SK-N-SH treated with all-trans-retinoic acid at 6 μM for 48 hours (cell line): ENCODE measurements around the gene NRK.

Experiments used
- ATAC-seq: fragments of 200-7000 bp; cut with Tn5 transposase; 3 replicates; pipeline ENCODE4 v1.9.1; 2020; ENCODE audit warnings: mild to moderate bottlenecking, moderate library complexity
- ARNTL ChIP-seq: fragments of 450-650 bp; formaldehyde crosslinking; IDR thresholded peaks from 2 replicates; pipeline ENCODE4 v1.5.0; 2020; ENCODE audit warnings: low read depth, mild to moderate bottlenecking, moderate library complexity, borderline replicate concordance
- BACH2 ChIP-seq: fragments of 250-450 bp; sonication (Bioruptor Pico); IDR thresholded peaks from 2 replicates; pipeline ENCODE4 v1.9.0; 2021; ENCODE audit warnings: mild to moderate bottlenecking, borderline replicate concordance
- CREB5 ChIP-seq: fragments of 250-450 bp; sonication (Bioruptor Pico); IDR thresholded peaks from 2 replicates; pipeline ENCODE4 v1.5.1; 2020; ENCODE audit warnings: low read depth, mild to moderate bottlenecking, moderate library complexity
- CSDC2 ChIP-seq: fragments of 250-450 bp; sonication (Bioruptor Pico); IDR thresholded peaks from 2 replicates; pipeline ENCODE4 v1.5.0; 2020; ENCODE audit warnings: mild to moderate bottlenecking, moderate library complexity
- ESRRG ChIP-seq: fragments of 250-450 bp; sonication (Bioruptor Pico); IDR thresholded peaks from 2 replicates; pipeline ENCODE4 v1.6.1; 2021; ENCODE audit warnings: mild to moderate bottlenecking
- ISL1 ChIP-seq: fragments of 250-450 bp; sonication (Bioruptor Pico); IDR thresholded peaks from 2 replicates; pipeline ENCODE4 v2.1.2; 2022; ENCODE audit warnings: mild to moderate bottlenecking, moderate library complexity
- OSR1 ChIP-seq: fragments of 250-450 bp; sonication (Bioruptor Pico); IDR thresholded peaks from 2 replicates; pipeline ENCODE4 v1.8.0; 2022; ENCODE audit warnings: moderate library complexity, mild to moderate bottlenecking, inconsistent platforms
- PATZ1 ChIP-seq: fragments of 250-450 bp; sonication (Bioruptor Pico); IDR thresholded peaks from 2 replicates; pipeline ENCODE4 v1.8.0; 2020; ENCODE audit warnings: mild to moderate bottlenecking, moderate library complexity, borderline replicate concordance
- POU6F1 ChIP-seq: fragments of 250-450 bp; sonication (Bioruptor Pico); IDR thresholded peaks from 2 replicates; pipeline ENCODE4 v1.8.0; 2021; ENCODE audit warnings: low read depth, mild to moderate bottlenecking, moderate library complexity, borderline replicate concordance
- PPARA ChIP-seq: fragments of 250-450 bp; sonication (Bioruptor Pico); IDR thresholded peaks from 2 replicates; pipeline ENCODE4 v1.5.0; 2020; ENCODE audit warnings: mild to moderate bottlenecking, borderline replicate concordance
- RARB ChIP-seq: fragments of 250-450 bp; sonication (Bioruptor Pico); IDR thresholded peaks from 2 replicates; pipeline ENCODE4 v1.8.0; 2021; ENCODE audit warnings: mild to moderate bottlenecking, moderate library complexity
- SNAI2 ChIP-seq: fragments of 250-450 bp; sonication (Bioruptor Pico); IDR thresholded peaks from 2 replicates; pipeline ENCODE4 v1.5.0; 2020; ENCODE audit warnings: mild to moderate bottlenecking, moderate library complexity
- TCF4 ChIP-seq: fragments of 250-450 bp; sonication (Bioruptor Pico); IDR thresholded peaks from 2 replicates; pipeline ENCODE4 v1.8.0; 2021; ENCODE audit warnings: mild to moderate bottlenecking, moderate library complexity, borderline replicate concordance
- TOX ChIP-seq: fragments of 250-450 bp; sonication (Bioruptor Pico); IDR thresholded peaks from 2 replicates; pipeline ENCODE4 v1.8.0; 2021; ENCODE audit warnings: mild to moderate bottlenecking, moderate library complexity, borderline replicate concordance
- TSHZ2 ChIP-seq: fragments of 250-450 bp; sonication (Bioruptor Pico); IDR thresholded peaks from 2 replicates; pipeline ENCODE4 v1.5.0; 2020; ENCODE audit warnings: mild to moderate bottlenecking, moderate library complexity
- ZC3H10 ChIP-seq: fragments of 250-450 bp; sonication (Bioruptor Pico); IDR thresholded peaks from 2 replicates; pipeline ENCODE4 v1.5.1; 2021; ENCODE audit warnings: mild to moderate bottlenecking, moderate library complexity
- ZFP3 ChIP-seq: fragments of 250-450 bp; sonication (Bioruptor Pico); IDR thresholded peaks from 2 replicates; pipeline ENCODE4 v1.5.0; 2020; ENCODE audit warnings: mild to moderate bottlenecking, moderate library complexity
- ZFP30 ChIP-seq: fragments of 450-650 bp; formaldehyde crosslinking; IDR thresholded peaks from 2 replicates; pipeline ENCODE4 v1.5.0; 2022; ENCODE audit warnings: mild to moderate bottlenecking, moderate library complexity
- ZNF565 ChIP-seq: fragments of 450-650 bp; formaldehyde crosslinking; conservative IDR thresholded peaks from 2 replicates; pipeline ENCODE4 v1.5.0; 2020; ENCODE audit warnings: low read depth, mild to moderate bottlenecking, moderate library complexity
- ZNF70 ChIP-seq: fragments of 450-650 bp; formaldehyde crosslinking; IDR thresholded peaks from 2 replicates; pipeline ENCODE4 v1.5.0; 2020; ENCODE audit warnings: mild to moderate bottlenecking, moderate library complexity

NRK gene

GRCh38 chrX:105822138-105823091, at the start of gene NRK:
Gene NRK (plus strand): TSS chrX:105822539. CDS start chrX:105822846, 307 bp downstream.
- no peak for TF ChIP-seq POU6F1
- no peak for TF ChIP-seq PATZ1 (CRISPR knock-in tag)
- no peak for TF ChIP-seq RARB (CRISPR knock-in tag)
- TF ChIP-seq TCF4 (CRISPR knock-in tag), result no peak
- TF ChIP-seq ESRRG, result no peak
- no peak for TF ChIP-seq TOX (CRISPR knock-in tag)
- no peak for TF ChIP-seq ARNTL (CRISPR knock-in tag)
- TF ChIP-seq SNAI2 (CRISPR knock-in tag), result no peak
- no peak for TF ChIP-seq OSR1 (CRISPR knock-in tag)
- no peak for TF ChIP-seq CREB5 (CRISPR knock-in tag)
- no peak for TF ChIP-seq CSDC2 (CRISPR knock-in tag)
- no peak for TF ChIP-seq PPARA (CRISPR knock-in tag)
- no peak for TF ChIP-seq ISL1
- no peak for TF ChIP-seq ZNF565 (CRISPR knock-in tag)
- no peak for TF ChIP-seq TSHZ2
- no peak for TF ChIP-seq ZFP30 (CRISPR knock-in tag)
- no peak for ATAC-seq

GRCh38 chrX:105773801-105774200, 48.5 kb upstream of the NRK start:
- ATAC-seq, result no peak
- TF ChIP-seq ZFP30 (CRISPR knock-in tag) (no peak), TSHZ2 (no peak), RARB (CRISPR knock-in tag) (no peak), TOX (CRISPR knock-in tag) (no peak), ESRRG (no peak), ZFP3 (no peak), ZC3H10 (CRISPR knock-in tag) (no peak), PPARA (CRISPR knock-in tag) (no peak), BACH2 (no peak), ZNF70 (CRISPR knock-in tag) (no peak)
